GM23338 (cell line): Measurements from ENCODE around the gene SPACA5. TPM values are rescaled to one million over a fixed set of nuclear protein-coding genes. Genes with fewer than 3 reads are reported as not detected.

Source experiments
- ATAC-seq: fragments of 200-7000 bp; cut with Tn5 transposase; 3 replicates; pipeline ENCODE4 v1.9.1; 2020
- DNase-seq: peaks from one replicate; pipeline ENCODE4 v3.0.0-alpha.2; 2015; ENCODE audit warnings: low spot score
- H2AFZ ChIP-seq: fragments of 200-600 bp; sonication (generic); 2 replicates; pipeline ENCODE4 v1.8.0; 2016; ENCODE audit warnings: antibody characterized with exemption, mild to moderate bottlenecking, moderate library complexity
- H3F3A ChIP-seq: fragments of 200-600 bp; sonication (generic); replicated peaks from 2 replicates; pipeline ENCODE4 v1.8.0; 2017; ENCODE audit warnings: antibody characterized with exemption, mixed run types, low read depth
- H3K27ac ChIP-seq: fragments of 200-600 bp; sonication (generic); 2 replicates; pipeline ENCODE4 v1.6.1; 2016; ENCODE audit warnings: low read depth
- H3K27me3 ChIP-seq: fragments of 200-600 bp; sonication (generic); 2 replicates; pipeline ENCODE4 v1.8.0; 2016; ENCODE audit warnings: mild to moderate bottlenecking, mixed run types, moderate library complexity; ENCODE audit not compliant: insufficient read depth
- H3K36me3 ChIP-seq: fragments of 200-600 bp; sonication (generic); 2 replicates; pipeline ENCODE4 v1.8.0; 2016; ENCODE audit warnings: mild to moderate bottlenecking; ENCODE audit not compliant: insufficient read depth
- H3K4me1 ChIP-seq: fragments of 200-600 bp; sonication (generic); 2 replicates; pipeline ENCODE4 v1.8.0; 2016; ENCODE audit warnings: mild to moderate bottlenecking, moderate library complexity; ENCODE audit not compliant: insufficient read depth
- H3K4me2 ChIP-seq: fragments of 200-600 bp; sonication (generic); 2 replicates; pipeline ENCODE4 v1.7.1; 2017; ENCODE audit warnings: mixed run types
- H3K4me3 ChIP-seq: fragments of 200-600 bp; sonication (generic); 2 replicates; pipeline ENCODE4 v1.6.1; 2016; ENCODE audit warnings: mixed run types
- H3K79me2 ChIP-seq: fragments of 200-600 bp; sonication (generic); replicated peaks from 2 replicates; pipeline ENCODE4 v1.8.0; 2017; ENCODE audit warnings: mild to moderate bottlenecking; ENCODE audit not compliant: insufficient read depth
- H3K9me2 ChIP-seq: fragments of 200-600 bp; sonication (generic); 2 replicates; pipeline ENCODE4 v1.8.0; 2017; ENCODE audit not compliant: insufficient read depth
- H4K20me1 ChIP-seq: fragments of 200-600 bp; sonication (generic); replicated peaks from 2 replicates; pipeline ENCODE4 v1.8.0; 2017; ENCODE audit warnings: mild to moderate bottlenecking; ENCODE audit not compliant: insufficient read depth
- H3K27ac Mint-ChIP-seq: 2 replicates; pipeline ENCODE4 v1.8.0; 2020; ENCODE audit warnings: inconsistent platforms, mild to moderate bottlenecking, moderate library complexity, mixed read lengths
- H3K27me3 Mint-ChIP-seq: 3 replicates; pipeline ENCODE4 v1.8.0; 2022; ENCODE audit warnings: low read depth, mild to moderate bottlenecking, moderate library complexity, mixed read lengths, inconsistent platforms; ENCODE audit not compliant: insufficient read depth, poor library complexity
- H3K36me3 Mint-ChIP-seq: 3 replicates; pipeline ENCODE4 v1.8.0; 2021; ENCODE audit warnings: low read depth, mild to moderate bottlenecking, inconsistent platforms, moderate library complexity, mixed read lengths
- H3K4me1 Mint-ChIP-seq: 3 replicates; pipeline ENCODE4 v1.8.0; 2020; ENCODE audit warnings: mild to moderate bottlenecking, inconsistent platforms, mixed read lengths
- H3K4me3 Mint-ChIP-seq: 3 replicates; pipeline ENCODE4 v1.8.0; 2021; ENCODE audit warnings: moderate library complexity, mild to moderate bottlenecking, inconsistent platforms, mixed read lengths
- H3K9me3 Mint-ChIP-seq: 3 replicates; pipeline ENCODE4 v1.8.0; 2020; ENCODE audit warnings: moderate library complexity, mild to moderate bottlenecking, inconsistent platforms, mixed read lengths
- CREB1 ChIP-seq: fragments of 250-450 bp; sonication (Bioruptor Pico); IDR thresholded peaks from 2 replicates; pipeline ENCODE4 v1.5.0; 2020; ENCODE audit warnings: low read depth, mild to moderate bottlenecking, moderate library complexity
- EZH2 ChIP-seq: fragments of 200-600 bp; sonication (generic); IDR thresholded peaks from one replicate; pipeline ENCODE4 v1.8.0; 2017; ENCODE audit warnings: antibody characterized with exemption, mild to moderate bottlenecking, low read depth; ENCODE audit not compliant: unreplicated experiment
- EZH2phosphoT487 ChIP-seq: fragments of 200-600 bp; sonication (generic); IDR thresholded peaks from one replicate; pipeline ENCODE4 v1.8.1; 2018; ENCODE audit warnings: antibody characterized with exemption; ENCODE audit not compliant: unreplicated experiment
- JUNB ChIP-seq: IDR thresholded peaks from one replicate; pipeline ENCODE4 v1.6.1; 2016; ENCODE audit warnings: antibody characterized with exemption; ENCODE audit not compliant: unreplicated experiment
- NANOG ChIP-seq: IDR thresholded peaks from 2 replicates; pipeline ENCODE4 v1.6.1; 2016; ENCODE audit warnings: antibody characterized with exemption, borderline replicate concordance
- POLR2AphosphoS5 ChIP-seq: IDR thresholded peaks from 2 replicates; pipeline ENCODE4 v1.6.1; 2016; ENCODE audit warnings: antibody characterized with exemption, low read depth
- STAT1 ChIP-seq: IDR thresholded peaks from one replicate; pipeline ENCODE4 v1.6.1; 2016; ENCODE audit warnings: antibody characterized with exemption; ENCODE audit not compliant: unreplicated experiment
- ZNF114 ChIP-seq: fragments of 250-450 bp; sonication (Bioruptor Pico); IDR thresholded peaks from 2 replicates; pipeline ENCODE4 v1.5.0; 2020; ENCODE audit warnings: mild to moderate bottlenecking, moderate library complexity
- ZNF331 ChIP-seq: fragments of 250-450 bp; sonication (Bioruptor Pico); IDR thresholded peaks from 2 replicates; pipeline ENCODE4 v1.5.0; 2020; ENCODE audit warnings: low read depth, mild to moderate bottlenecking, moderate library complexity
- polyA plus RNA-seq: library from polyadenylated mRNA; unstranded; fragments of >200 nt; fragmentation: Nextera tagmentation; extraction: Ambion mirVana; gene quantifications from 2 replicates; pipeline ENCODE4 v1.2.1, GENCODE V29; 2016
- total RNA-seq: library from RNA; depleted of rRNA; stranded (reverse); fragments of >200 nt; shearing (Covaris generic); gene quantifications from 2 replicates; pipeline ENCODE4 v1.2.3, GENCODE V29; 2014
- TF ChIP-seq, protein P1 (sequence below): fragments of 250-450 bp; sonication (Bioruptor Pico); IDR thresholded peaks from 2 replicates; pipeline ENCODE4 v1.5.0; 2020; ENCODE audit warnings: mild to moderate bottlenecking, moderate library complexity
- TF ChIP-seq, protein P2 (sequence below): IDR thresholded peaks from 2 replicates; pipeline ENCODE4 v1.6.1; 2016; ENCODE audit warnings: antibody characterized with exemption
- TF ChIP-seq, protein P3 (sequence below), 2 experiments: fragments of 200-600 bp in 1 of 2; sonication (generic) in 1 of 2; conservative IDR thresholded peaks; 2 replicates each; pipeline versions ENCODE4 v1.5.1 to v1.6.1; 2016 to 2017; ENCODE audit warnings: antibody characterized with exemption in 2 of 2, low read depth in 2 of 2, mild to moderate bottlenecking in 2 of 2, moderate library complexity in 1 of 2
- TF ChIP-seq, protein P4 (sequence below): IDR thresholded peaks from one replicate; pipeline ENCODE4 v1.6.1; 2018; ENCODE audit warnings: antibody characterized with exemption; ENCODE audit not compliant: unreplicated experiment

SPACA5 gene
- total and polyA plus RNA-seq, 2 experiments from 2014 or later = not detected

DNA sequence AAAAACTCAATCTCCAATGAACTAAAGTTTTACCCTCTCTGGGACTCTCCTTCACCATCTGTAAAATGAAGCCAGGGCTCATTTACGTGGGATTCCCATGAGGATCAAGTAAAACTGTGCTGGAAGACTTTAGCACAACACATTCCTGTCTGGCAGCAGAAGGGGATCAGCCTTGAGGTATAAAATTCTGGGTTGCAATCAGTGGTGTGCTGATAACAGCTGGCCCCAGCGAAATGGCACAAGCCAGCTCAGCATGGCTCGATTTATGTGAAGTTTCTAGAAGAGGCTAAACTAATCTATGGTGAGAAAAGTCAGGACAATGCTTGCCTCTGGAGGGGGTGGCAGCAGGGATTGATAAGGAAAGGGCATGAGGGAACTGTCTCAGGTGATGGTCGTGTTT, 36.3 kb downstream of the SPACA5 start:
- no peaks in the 10 kb centered on the region for H3K36me3 ChIP-seq
- Mint-ChIP-seq H3K27ac (no peak overlapping the region), H3K4me3 (no peak overlapping the region), H3K9me3 (no peaks in the 10 kb centered on the region), H3K36me3 (no peaks in the 10 kb centered on the region), H3K27me3 (no peaks in the 10 kb centered on the region), H3K4me1 (peaks cover 7% of the 10 kb centered on the region; the same call in 1 of the 3 replicates)
- no peak for ATAC-seq
- H3K27me3 ChIP-seq = no peaks in the 10 kb centered on the region
- H3K9me2 ChIP-seq = no peaks in the 10 kb centered on the region
- TF ChIP-seq, protein P1, sequence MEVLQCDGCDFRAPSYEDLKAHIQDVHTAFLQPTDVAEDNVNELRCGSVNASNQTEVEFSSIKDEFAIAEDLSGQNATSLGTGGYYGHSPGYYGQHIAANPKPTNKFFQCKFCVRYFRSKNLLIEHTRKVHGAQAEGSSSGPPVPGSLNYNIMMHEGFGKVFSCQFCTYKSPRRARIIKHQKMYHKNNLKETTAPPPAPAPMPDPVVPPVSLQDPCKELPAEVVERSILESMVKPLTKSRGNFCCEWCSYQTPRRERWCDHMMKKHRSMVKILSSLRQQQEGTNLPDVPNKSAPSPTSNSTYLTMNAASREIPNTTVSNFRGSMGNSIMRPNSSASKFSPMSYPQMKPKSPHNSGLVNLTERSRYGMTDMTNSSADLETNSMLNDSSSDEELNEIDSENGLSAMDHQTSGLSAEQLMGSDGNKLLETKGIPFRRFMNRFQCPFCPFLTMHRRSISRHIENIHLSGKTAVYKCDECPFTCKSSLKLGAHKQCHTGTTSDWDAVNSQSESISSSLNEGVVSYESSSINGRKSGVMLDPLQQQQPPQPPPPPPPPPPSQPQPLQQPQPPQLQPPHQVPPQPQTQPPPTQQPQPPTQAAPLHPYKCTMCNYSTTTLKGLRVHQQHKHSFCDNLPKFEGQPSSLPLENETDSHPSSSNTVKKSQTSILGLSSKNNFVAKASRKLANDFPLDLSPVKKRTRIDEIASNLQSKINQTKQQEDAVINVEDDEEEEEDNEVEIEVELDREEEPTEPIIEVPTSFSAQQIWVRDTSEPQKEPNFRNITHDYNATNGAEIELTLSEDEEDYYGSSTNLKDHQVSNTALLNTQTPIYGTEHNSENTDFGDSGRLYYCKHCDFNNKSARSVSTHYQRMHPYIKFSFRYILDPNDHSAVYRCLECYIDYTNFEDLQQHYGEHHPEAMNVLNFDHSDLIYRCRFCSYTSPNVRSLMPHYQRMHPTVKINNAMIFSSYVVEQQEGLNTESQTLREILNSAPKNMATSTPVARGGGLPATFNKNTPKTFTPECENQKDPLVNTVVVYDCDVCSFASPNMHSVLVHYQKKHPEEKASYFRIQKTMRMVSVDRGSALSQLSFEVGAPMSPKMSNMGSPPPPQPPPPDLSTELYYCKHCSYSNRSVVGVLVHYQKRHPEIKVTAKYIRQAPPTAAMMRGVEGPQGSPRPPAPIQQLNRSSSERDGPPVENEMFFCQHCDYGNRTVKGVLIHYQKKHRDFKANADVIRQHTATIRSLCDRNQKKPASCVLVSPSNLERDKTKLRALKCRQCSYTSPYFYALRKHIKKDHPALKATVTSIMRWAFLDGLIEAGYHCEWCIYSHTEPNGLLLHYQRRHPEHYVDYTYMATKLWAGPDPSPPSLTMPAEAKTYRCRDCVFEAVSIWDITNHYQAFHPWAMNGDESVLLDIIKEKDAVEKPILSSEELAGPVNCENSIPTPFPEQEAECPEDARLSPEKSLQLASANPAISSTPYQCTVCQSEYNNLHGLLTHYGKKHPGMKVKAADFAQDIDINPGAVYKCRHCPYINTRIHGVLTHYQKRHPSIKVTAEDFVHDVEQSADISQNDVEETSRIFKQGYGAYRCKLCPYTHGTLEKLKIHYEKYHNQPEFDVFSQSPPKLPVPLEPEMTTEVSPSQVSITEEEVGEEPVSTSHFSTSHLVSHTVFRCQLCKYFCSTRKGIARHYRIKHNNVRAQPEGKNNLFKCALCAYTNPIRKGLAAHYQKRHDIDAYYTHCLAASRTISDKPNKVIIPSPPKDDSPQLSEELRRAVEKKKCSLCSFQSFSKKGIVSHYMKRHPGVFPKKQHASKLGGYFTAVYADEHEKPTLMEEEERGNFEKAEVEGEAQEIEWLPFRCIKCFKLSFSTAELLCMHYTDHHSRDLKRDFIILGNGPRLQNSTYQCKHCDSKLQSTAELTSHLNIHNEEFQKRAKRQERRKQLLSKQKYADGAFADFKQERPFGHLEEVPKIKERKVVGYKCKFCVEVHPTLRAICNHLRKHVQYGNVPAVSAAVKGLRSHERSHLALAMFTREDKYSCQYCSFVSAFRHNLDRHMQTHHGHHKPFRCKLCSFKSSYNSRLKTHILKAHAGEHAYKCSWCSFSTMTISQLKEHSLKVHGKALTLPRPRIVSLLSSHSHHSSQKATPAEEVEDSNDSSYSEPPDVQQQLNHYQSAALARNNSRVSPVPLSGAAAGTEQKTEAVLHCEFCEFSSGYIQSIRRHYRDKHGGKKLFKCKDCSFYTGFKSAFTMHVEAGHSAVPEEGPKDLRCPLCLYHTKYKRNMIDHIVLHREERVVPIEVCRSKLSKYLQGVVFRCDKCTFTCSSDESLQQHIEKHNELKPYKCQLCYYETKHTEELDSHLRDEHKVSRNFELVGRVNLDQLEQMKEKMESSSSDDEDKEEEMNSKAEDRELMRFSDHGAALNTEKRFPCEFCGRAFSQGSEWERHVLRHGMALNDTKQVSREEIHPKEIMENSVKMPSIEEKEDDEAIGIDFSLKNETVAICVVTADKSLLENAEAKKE (CRISPR knock-in tag) = no peak
- TF ChIP-seq STAT1 (no peak), EZH2phosphoT487 (no peak), NANOG (no peak), ZNF331 (no peak), POLR2AphosphoS5 (no peak), JUNB (no peak), CREB1 (CRISPR knock-in tag) (no peak), ZNF114 (CRISPR knock-in tag) (no peak), EZH2 (no peak)
- TF ChIP-seq, protein P2, sequence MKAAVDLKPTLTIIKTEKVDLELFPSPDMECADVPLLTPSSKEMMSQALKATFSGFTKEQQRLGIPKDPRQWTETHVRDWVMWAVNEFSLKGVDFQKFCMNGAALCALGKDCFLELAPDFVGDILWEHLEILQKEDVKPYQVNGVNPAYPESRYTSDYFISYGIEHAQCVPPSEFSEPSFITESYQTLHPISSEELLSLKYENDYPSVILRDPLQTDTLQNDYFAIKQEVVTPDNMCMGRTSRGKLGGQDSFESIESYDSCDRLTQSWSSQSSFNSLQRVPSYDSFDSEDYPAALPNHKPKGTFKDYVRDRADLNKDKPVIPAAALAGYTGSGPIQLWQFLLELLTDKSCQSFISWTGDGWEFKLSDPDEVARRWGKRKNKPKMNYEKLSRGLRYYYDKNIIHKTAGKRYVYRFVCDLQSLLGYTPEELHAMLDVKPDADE = no peak
- TF ChIP-seq, protein P3, sequence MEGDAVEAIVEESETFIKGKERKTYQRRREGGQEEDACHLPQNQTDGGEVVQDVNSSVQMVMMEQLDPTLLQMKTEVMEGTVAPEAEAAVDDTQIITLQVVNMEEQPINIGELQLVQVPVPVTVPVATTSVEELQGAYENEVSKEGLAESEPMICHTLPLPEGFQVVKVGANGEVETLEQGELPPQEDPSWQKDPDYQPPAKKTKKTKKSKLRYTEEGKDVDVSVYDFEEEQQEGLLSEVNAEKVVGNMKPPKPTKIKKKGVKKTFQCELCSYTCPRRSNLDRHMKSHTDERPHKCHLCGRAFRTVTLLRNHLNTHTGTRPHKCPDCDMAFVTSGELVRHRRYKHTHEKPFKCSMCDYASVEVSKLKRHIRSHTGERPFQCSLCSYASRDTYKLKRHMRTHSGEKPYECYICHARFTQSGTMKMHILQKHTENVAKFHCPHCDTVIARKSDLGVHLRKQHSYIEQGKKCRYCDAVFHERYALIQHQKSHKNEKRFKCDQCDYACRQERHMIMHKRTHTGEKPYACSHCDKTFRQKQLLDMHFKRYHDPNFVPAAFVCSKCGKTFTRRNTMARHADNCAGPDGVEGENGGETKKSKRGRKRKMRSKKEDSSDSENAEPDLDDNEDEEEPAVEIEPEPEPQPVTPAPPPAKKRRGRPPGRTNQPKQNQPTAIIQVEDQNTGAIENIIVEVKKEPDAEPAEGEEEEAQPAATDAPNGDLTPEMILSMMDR (conservative IDR thresholded peaks at IDR 0.05; ENCODE audit: low read depth in 2 of 2) = no peak
- TF ChIP-seq, protein P4, sequence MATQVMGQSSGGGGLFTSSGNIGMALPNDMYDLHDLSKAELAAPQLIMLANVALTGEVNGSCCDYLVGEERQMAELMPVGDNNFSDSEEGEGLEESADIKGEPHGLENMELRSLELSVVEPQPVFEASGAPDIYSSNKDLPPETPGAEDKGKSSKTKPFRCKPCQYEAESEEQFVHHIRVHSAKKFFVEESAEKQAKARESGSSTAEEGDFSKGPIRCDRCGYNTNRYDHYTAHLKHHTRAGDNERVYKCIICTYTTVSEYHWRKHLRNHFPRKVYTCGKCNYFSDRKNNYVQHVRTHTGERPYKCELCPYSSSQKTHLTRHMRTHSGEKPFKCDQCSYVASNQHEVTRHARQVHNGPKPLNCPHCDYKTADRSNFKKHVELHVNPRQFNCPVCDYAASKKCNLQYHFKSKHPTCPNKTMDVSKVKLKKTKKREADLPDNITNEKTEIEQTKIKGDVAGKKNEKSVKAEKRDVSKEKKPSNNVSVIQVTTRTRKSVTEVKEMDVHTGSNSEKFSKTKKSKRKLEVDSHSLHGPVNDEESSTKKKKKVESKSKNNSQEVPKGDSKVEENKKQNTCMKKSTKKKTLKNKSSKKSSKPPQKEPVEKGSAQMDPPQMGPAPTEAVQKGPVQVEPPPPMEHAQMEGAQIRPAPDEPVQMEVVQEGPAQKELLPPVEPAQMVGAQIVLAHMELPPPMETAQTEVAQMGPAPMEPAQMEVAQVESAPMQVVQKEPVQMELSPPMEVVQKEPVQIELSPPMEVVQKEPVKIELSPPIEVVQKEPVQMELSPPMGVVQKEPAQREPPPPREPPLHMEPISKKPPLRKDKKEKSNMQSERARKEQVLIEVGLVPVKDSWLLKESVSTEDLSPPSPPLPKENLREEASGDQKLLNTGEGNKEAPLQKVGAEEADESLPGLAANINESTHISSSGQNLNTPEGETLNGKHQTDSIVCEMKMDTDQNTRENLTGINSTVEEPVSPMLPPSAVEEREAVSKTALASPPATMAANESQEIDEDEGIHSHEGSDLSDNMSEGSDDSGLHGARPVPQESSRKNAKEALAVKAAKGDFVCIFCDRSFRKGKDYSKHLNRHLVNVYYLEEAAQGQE = no peak
- H3K4me2 ChIP-seq = no peak overlapping the region
- H3K4me1 ChIP-seq = no peaks in the 10 kb centered on the region
- no peaks in the 10 kb centered on the region for H4K20me1 ChIP-seq
- no peak for DNase-seq
- no peaks in the 10 kb centered on the region for H3F3A ChIP-seq
- no peak overlapping the region for H2AFZ ChIP-seq
- H3K4me3 ChIP-seq = no peak overlapping the region
- H3K79me2 ChIP-seq = no peaks in the 10 kb centered on the region
- no peak overlapping the region for H3K27ac ChIP-seq
